ENCODE data around the gene RELN. TPM values are rescaled to one million over a fixed set of nuclear protein-coding genes. Genes with fewer than 3 reads are reported as not detected.

RELN gene
- total and polyA plus RNA-seq, 2 donors (not counting 1 experiment from before 2014, with no cell fraction given): not detected

GRCh38 chr7:103580031-103580430, 409.4 kb downstream of the RELN start:
- Histone ChIP-seq H3K27ac (ENCODE audit: low read length in 2 of 2) (no peak overlapping the region), H3K9me3 (ENCODE audit: control extremely low read depth in 1 of 3, control insufficient read depth in 2 of 3, insufficient read depth in 1 of 3, low read length in 2 of 3) (no peaks in the 10 kb centered on the region), H3K4me3 (ENCODE audit: control extremely low read depth in 1 of 5, extremely low read depth in 1 of 5, insufficient read depth in 1 of 5, low read depth in 2 of 5, low read length in 4 of 5) (no peak overlapping the region), H4K20me1 (ENCODE audit: control insufficient read depth, insufficient read depth, low read length, poor library complexity, severe bottlenecking) (no peaks in the 10 kb centered on the region), H3K4me1 (ENCODE audit: control insufficient read depth in 2 of 2, insufficient read depth in 2 of 2, low read length in 2 of 2) (no peaks in the 10 kb centered on the region), H2AFZ (ENCODE audit: insufficient read depth, low read depth, low read length, poor library complexity, severe bottlenecking) (no peak overlapping the region), H3K4me2 (replicated peaks; ENCODE audit: low read depth, low read length, poor library complexity, severe bottlenecking) (no peak overlapping the region), H3K36me3 (replicated peaks in 1 of 2; ENCODE audit: control extremely low read depth in 1 of 2, control insufficient read depth in 1 of 2, extremely low read depth in 1 of 2, insufficient read depth in 2 of 2, low read length in 1 of 2) (no peaks in the 10 kb centered on the region), H3K27me3 (replicated peaks in 1 of 4; ENCODE audit: control extremely low read depth in 1 of 4, control insufficient read depth in 3 of 4, insufficient read depth in 4 of 4, low read length in 3 of 4) (peaks cover 0 to 3% (median 3%) of the 10 kb centered on the region in 4 experiments), H3K9ac (ENCODE audit: low read length) (no peak overlapping the region), H3K79me2 (ENCODE audit: control insufficient read depth, insufficient read depth, low read length) (no peaks in the 10 kb centered on the region)
- POLR2A ChIA-PET: no interaction called here
- WGBS (ENCODE audit: insufficient coverage): no CpG with 5 or more reads among the region's 2 CpGs
- H3K4me1 Mint-ChIP-seq: no peaks in the 10 kb centered on the region
- H3K27ac Mint-ChIP-seq: no peak overlapping the region
- CTCF ChIA-PET: no interaction called here
- TF ChIP-seq CTCF (IDR thresholded peaks at IDR 0.05): no peak
- no peak for TF ChIP-seq EZH2 (IDR thresholded peaks at IDR 0.05; ENCODE audit: borderline replicate concordance, insufficient read depth, low read depth, low read length, poor library complexity, severe bottlenecking)
- H3K4me3 Mint-ChIP-seq: no peak overlapping the region
- intact Hi-C loops (cut with micrococcal nuclease): no loop called here
- DNase-seq (no peak), ATAC-seq (ENCODE audit: low read depth) (no peak)
- H3K27me3 Mint-ChIP-seq: peaks cover 18% of the 10 kb centered on the region
- H3K9me3 Mint-ChIP-seq (ENCODE audit: insufficient read depth): no peaks in the 10 kb centered on the region

GRCh38 chr7:103577059-103577458, 412.4 kb downstream of the RELN start:
- no peaks in the 10 kb centered on the region for H3K9me3 Mint-ChIP-seq (ENCODE audit: insufficient read depth)
- no CpG with 5 or more reads among the region's 2 CpGs for WGBS (ENCODE audit: insufficient coverage)
- H3K4me1 Mint-ChIP-seq: no peaks in the 10 kb centered on the region
- H3K27me3 Mint-ChIP-seq: peaks cover 19% of the 10 kb centered on the region
- no peak overlapping the region for H3K4me3 Mint-ChIP-seq
- Histone ChIP-seq H3K4me3 (ENCODE audit: control extremely low read depth in 1 of 5, extremely low read depth in 1 of 5, insufficient read depth in 1 of 5, low read depth in 2 of 5, low read length in 4 of 5) (no peak overlapping the region), H3K4me1 (ENCODE audit: control insufficient read depth in 2 of 2, insufficient read depth in 2 of 2, low read length in 2 of 2) (no peaks in the 10 kb centered on the region), H3K36me3 (replicated peaks in 1 of 2; ENCODE audit: control extremely low read depth in 1 of 2, control insufficient read depth in 1 of 2, extremely low read depth in 1 of 2, insufficient read depth in 2 of 2, low read length in 1 of 2) (no peaks in the 10 kb centered on the region), H3K9ac (ENCODE audit: low read length) (no peak overlapping the region), H2AFZ (ENCODE audit: insufficient read depth, low read depth, low read length, poor library complexity, severe bottlenecking) (no peak overlapping the region), H3K27ac (ENCODE audit: low read length in 2 of 2) (no peak overlapping the region), H4K20me1 (ENCODE audit: control insufficient read depth, insufficient read depth, low read length, poor library complexity, severe bottlenecking) (no peaks in the 10 kb centered on the region), H3K27me3 (replicated peaks in 1 of 4; ENCODE audit: control extremely low read depth in 1 of 4, control insufficient read depth in 3 of 4, insufficient read depth in 4 of 4, low read length in 3 of 4) (peaks cover 0 to 3% (median 3%) of the 10 kb centered on the region in 4 experiments), H3K4me2 (replicated peaks; ENCODE audit: low read depth, low read length, poor library complexity, severe bottlenecking) (no peak overlapping the region), H3K79me2 (ENCODE audit: control insufficient read depth, insufficient read depth, low read length) (no peaks in the 10 kb centered on the region), H3K9me3 (ENCODE audit: control extremely low read depth in 1 of 3, control insufficient read depth in 2 of 3, insufficient read depth in 1 of 3, low read length in 2 of 3) (no peaks in the 10 kb centered on the region)
- ChIA-PET POLR2A (no interaction called here), CTCF (interaction anchor here (1.2 kb wide), 1 partner anchor 1341 kb away, joined by 4 read pairs; no protein-coding TSS in a partner anchor)
- DNase-seq (no peak), ATAC-seq (ENCODE audit: low read depth) (no peak)
- intact Hi-C loops (cut with micrococcal nuclease): loop anchor here (10.0 kb wide), 1 partner anchor 1268 kb away; no protein-coding TSS in a partner anchor
- no peak for TF ChIP-seq EZH2 (IDR thresholded peaks at IDR 0.05; ENCODE audit: borderline replicate concordance, insufficient read depth, low read depth, low read length, poor library complexity, severe bottlenecking)
- TF ChIP-seq CTCF (IDR thresholded peaks at IDR 0.05): no peak
- H3K27ac Mint-ChIP-seq: no peak overlapping the region

Measured in B cell (primary cell).